GM23248 (cell line): Measurements from ENCODE around the gene DIO3. TPM values are rescaled to one million over a fixed set of nuclear protein-coding genes. Genes with fewer than 3 reads are reported as not detected.

Source experiments
- DNase-seq: peaks from one replicate; pipeline ENCODE4 v3.0.0-alpha.2; 2015
- H2AFZ ChIP-seq: fragments of 200-600 bp; sonication (generic); 2 replicates; pipeline ENCODE4 v1.6.1; 2016; ENCODE audit warnings: antibody characterized with exemption
- H3F3A ChIP-seq: fragments of 200-600 bp; sonication (generic); 2 replicates; pipeline ENCODE4 v1.6.1; 2016; ENCODE audit warnings: mild to moderate bottlenecking, antibody characterized with exemption, mixed run types; ENCODE audit not compliant: insufficient read depth
- H3K27ac ChIP-seq: fragments of 200-600 bp; sonication (generic); 2 replicates; pipeline ENCODE4 v1.5.1; 2016; ENCODE audit warnings: mild to moderate bottlenecking
- H3K27me3 ChIP-seq: fragments of 200-600 bp; sonication (generic); replicated peaks from 2 replicates; pipeline ENCODE4 v1.6.1; 2016; ENCODE audit warnings: mild to moderate bottlenecking; ENCODE audit not compliant: insufficient read depth
- H3K36me3 ChIP-seq: fragments of 200-600 bp; sonication (generic); 2 replicates; pipeline ENCODE4 v1.6.1; 2016; ENCODE audit warnings: low read depth, mild to moderate bottlenecking
- H3K4me1 ChIP-seq: fragments of 200-600 bp; sonication (generic); 2 replicates; pipeline ENCODE4 v1.6.1; 2016; ENCODE audit warnings: mild to moderate bottlenecking; ENCODE audit not compliant: insufficient read depth
- H3K4me2 ChIP-seq: fragments of 200-600 bp; sonication (generic); one replicate; pipeline ENCODE4 v1.6.1; 2016; ENCODE audit warnings: mild to moderate bottlenecking; ENCODE audit not compliant: unreplicated experiment
- H3K4me3 ChIP-seq: fragments of 200-600 bp; sonication (generic); 2 replicates; pipeline ENCODE4 v1.5.1; 2016; ENCODE audit warnings: mild to moderate bottlenecking
- H3K79me2 ChIP-seq: fragments of 200-600 bp; sonication (generic); 2 replicates; pipeline ENCODE4 v1.6.1; 2016; ENCODE audit warnings: mild to moderate bottlenecking; ENCODE audit not compliant: insufficient read depth
- H3K9ac ChIP-seq: fragments of 200-600 bp; sonication (generic); 2 replicates; pipeline ENCODE4 v1.6.1; 2016; ENCODE audit warnings: mild to moderate bottlenecking
- H3K9me2 ChIP-seq: fragments of 200-600 bp; sonication (generic); 2 replicates; pipeline ENCODE4 v1.6.1; 2016; ENCODE audit warnings: mixed run types, mild to moderate bottlenecking, moderate library complexity; ENCODE audit not compliant: insufficient read depth
- H3K9me3 ChIP-seq: fragments of 200-600 bp; sonication (generic); one replicate; pipeline ENCODE4 v1.6.1; 2017; ENCODE audit warnings: low read depth
- H4K20me1 ChIP-seq: fragments of 200-600 bp; sonication (generic); 2 replicates; pipeline ENCODE4 v1.6.0; 2016; ENCODE audit not compliant: insufficient read depth
- EZH2 ChIP-seq: fragments of 200-600 bp; sonication (generic); IDR thresholded peaks from 2 replicates; pipeline ENCODE4 v1.6.1; 2018; ENCODE audit warnings: antibody characterized with exemption, mild to moderate bottlenecking; ENCODE audit not compliant: insufficient read depth, poor library complexity, severe bottlenecking
- EZH2phosphoT487 ChIP-seq: fragments of 200-600 bp; sonication (generic); IDR thresholded peaks from 2 replicates; pipeline ENCODE4 v1.6.1; 2018; ENCODE audit warnings: antibody characterized with exemption, moderate library complexity, mild to moderate bottlenecking, low read depth; ENCODE audit not compliant: insufficient read depth
- WGBS, 2 experiments: methylation state at CpG; one replicate each; pipeline ENCODE4 v1.1.6; 2015 to 2017; ENCODE audit warnings: low lambda C conversion rate in 2 of 2, low coverage in 1 of 2; ENCODE audit errors: missing lambda C conversion rate in 2 of 2; 5-methylcytosine and 5-hydroxymethylcytosine counted together
- in situ Hi-C: fragments of 300-500 bp; cut with MboI; formaldehyde crosslinking; loops from 2 replicates; pipeline ENCODE4 v1.15.0; 2020
- polyA plus RNA-seq: library from polyadenylated mRNA; unstranded; fragments of >200 nt; fragmentation: Nextera tagmentation; extraction: Ambion mirVana; gene quantifications from 2 replicates; pipeline ENCODE4 v1.2.1, GENCODE V29; 2016
- total RNA-seq: library from RNA; depleted of rRNA; stranded (reverse); fragments of >200 nt; shearing (Covaris generic); gene quantifications from 2 replicates; pipeline ENCODE4 v1.2.3, GENCODE V29; 2014

Gene DIO3
- total and polyA plus RNA-seq, 2 experiments from 2014 or later = not detected

DNA sequence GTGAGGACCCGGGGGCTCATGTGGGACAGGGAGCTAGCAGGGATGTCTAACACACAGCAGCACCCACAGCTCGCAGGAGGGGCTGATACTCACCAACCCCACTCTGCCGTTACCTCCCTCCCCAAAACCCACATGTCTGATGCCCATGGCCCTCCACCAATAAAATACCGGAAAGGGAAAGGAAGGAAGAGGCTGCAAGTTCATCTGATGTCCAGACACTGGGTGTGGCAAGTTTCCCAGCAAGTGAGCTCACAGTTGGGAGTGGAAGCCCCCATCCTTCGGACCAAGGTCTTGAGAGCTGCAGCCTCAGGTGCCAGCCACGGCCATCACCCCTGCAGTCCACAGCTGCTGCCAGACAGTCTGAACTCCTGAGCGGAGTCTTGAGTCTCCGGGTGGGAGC lies 39.3 kb upstream of the DIO3 start:
- DNase-seq = no peak
- Histone ChIP-seq H3K27me3 (no peaks in the 10 kb centered on the region), H3K4me3 (no peak overlapping the region), H2AFZ (no peak overlapping the region), H3K4me2 (no peak overlapping the region), H3K4me1 (no peaks in the 10 kb centered on the region), H3K9me3 (no peaks in the 10 kb centered on the region), H3K36me3 (no peaks in the 10 kb centered on the region), H3K27ac (no peak overlapping the region), H3K79me2 (no peaks in the 10 kb centered on the region), H3F3A (no peaks in the 10 kb centered on the region), H3K9ac (no peak overlapping the region), H3K9me2 (no peaks in the 10 kb centered on the region), H4K20me1 (no peaks in the 10 kb centered on the region)
- in situ Hi-C loops = no loop called here
- 66 to 72% methylated on average over 8 of the region's 8 CpGs for WGBS, 2 experiments
- TF ChIP-seq EZH2phosphoT487 (no peak), EZH2 (no peak)

DNA sequence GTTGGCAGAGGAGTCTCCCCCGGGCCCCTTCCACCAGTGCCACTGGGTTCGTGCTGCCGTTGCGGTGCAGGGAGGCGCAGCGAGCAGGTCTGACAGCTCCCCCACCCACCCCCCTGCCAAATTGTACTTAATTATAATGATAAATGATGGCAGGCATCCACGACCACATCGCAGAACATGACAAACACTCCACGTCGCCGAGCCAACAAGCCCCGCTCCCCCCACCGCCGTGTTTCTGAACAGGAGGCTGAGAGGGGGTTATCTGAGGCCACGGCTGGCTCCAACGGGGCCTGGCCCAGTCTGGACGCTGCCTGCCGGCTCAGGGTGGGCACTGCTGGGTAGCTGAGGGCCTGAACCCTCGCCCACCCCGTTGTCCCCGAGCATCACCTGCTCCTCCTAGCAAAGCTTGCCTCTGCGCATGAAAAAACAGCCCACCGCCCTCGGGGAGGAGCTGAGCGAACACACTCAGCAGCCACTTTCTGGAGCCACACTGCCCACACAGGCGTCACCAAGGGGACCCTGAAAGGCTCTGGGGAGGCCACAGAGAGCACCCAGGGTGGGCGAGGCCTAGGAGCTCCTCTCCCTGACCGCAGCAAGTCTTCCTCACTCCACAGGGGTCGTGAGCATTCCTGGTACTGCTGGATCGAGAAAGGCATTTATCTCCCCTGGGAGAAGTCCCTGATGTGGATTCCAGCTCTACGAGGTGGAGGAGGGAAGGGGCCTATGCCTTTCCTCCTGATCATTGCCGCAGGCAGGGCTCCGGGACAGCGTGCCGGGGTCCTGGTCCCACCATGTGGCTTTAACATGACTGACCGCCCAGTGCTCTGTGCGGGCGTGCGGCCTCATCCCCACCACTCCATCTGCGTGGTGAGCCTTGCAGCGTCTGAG lies 35.4 kb upstream of the DIO3 start:
- 62 to 73% methylated on average over 37 to 40 of the region's 41 CpGs for WGBS, 2 experiments
- TF ChIP-seq EZH2phosphoT487 (no peak), EZH2 (no peak)
- Histone ChIP-seq H3K9me3 (no peaks in the 10 kb centered on the region), H3K9me2 (no peaks in the 10 kb centered on the region), H3K4me2 (no peak overlapping the region), H3K9ac (no peak overlapping the region), H3K79me2 (no peaks in the 10 kb centered on the region), H4K20me1 (no peaks in the 10 kb centered on the region), H2AFZ (no peak overlapping the region), H3F3A (no peaks in the 10 kb centered on the region), H3K36me3 (no peaks in the 10 kb centered on the region), H3K27me3 (no peaks in the 10 kb centered on the region), H3K4me3 (no peak overlapping the region), H3K27ac (no peak overlapping the region), H3K4me1 (no peaks in the 10 kb centered on the region)
- in situ Hi-C loops = no loop called here
- no peak for DNase-seq

GRCh38 chr14:101527987-101528386 lies 33.3 kb upstream of the DIO3 start:
- Histone ChIP-seq H3K9me2 (no peaks in the 10 kb centered on the region), H3K36me3 (no peaks in the 10 kb centered on the region), H3K4me2 (no peak overlapping the region), H4K20me1 (no peaks in the 10 kb centered on the region), H3F3A (no peaks in the 10 kb centered on the region), H3K4me3 (no peak overlapping the region), H3K79me2 (no peaks in the 10 kb centered on the region), H3K27ac (no peak overlapping the region), H3K27me3 (no peaks in the 10 kb centered on the region; the same call in 1 of the 2 replicates), H2AFZ (no peak overlapping the region), H3K4me1 (no peaks in the 10 kb centered on the region), H3K9me3 (no peaks in the 10 kb centered on the region), H3K9ac (no peak overlapping the region)
- TF ChIP-seq EZH2phosphoT487 (no peak), EZH2 (no peak)
- no peak for DNase-seq
- 72 to 77% methylated on average over 10 to 11 of the region's 11 CpGs for WGBS, 2 experiments
- in situ Hi-C loops = no loop called here

DNA sequence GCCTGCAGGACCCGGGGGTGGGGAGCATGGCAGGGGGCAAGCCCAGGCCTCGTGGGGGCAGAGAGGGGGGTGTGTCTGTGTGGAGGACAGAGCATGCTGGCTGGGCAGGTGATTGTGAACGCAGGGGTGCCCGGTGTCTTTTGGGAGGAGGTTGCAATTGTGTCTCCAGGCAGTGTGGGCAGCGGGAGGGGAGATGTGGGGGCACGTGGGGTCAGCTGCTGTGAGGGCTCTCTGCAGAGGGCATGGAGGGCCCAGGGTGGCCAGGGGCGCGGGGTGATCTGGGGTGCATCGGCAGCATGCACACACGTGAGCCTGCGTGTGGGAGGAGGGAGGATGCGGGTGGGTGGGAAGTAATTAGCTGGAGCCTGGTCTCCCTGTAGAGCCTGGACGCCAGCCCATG lies 32.2 kb upstream of the DIO3 start:
- WGBS, 2 experiments = 28 to 70% methylated on average over 2 to 13 of the region's 13 CpGs

More for the DNA sequence above, 32.2 kb upstream of the DIO3 start:
- Histone ChIP-seq H3F3A (no peaks in the 10 kb centered on the region), H3K4me3 (no peak overlapping the region), H3K36me3 (no peaks in the 10 kb centered on the region), H3K9me3 (no peaks in the 10 kb centered on the region), H2AFZ (no peak overlapping the region), H3K4me1 (no peaks in the 10 kb centered on the region), H3K79me2 (no peaks in the 10 kb centered on the region), H3K9ac (no peak overlapping the region), H3K9me2 (no peaks in the 10 kb centered on the region), H3K27me3 (peaks cover 1% of the 10 kb centered on the region; the same call in 1 of the 2 replicates), H4K20me1 (no peaks in the 10 kb centered on the region), H3K4me2 (no peak overlapping the region), H3K27ac (no peak overlapping the region)
- DNase-seq = no peak
- in situ Hi-C loops = no loop called here
- TF ChIP-seq EZH2 (no peak), EZH2phosphoT487 (no peak)
